Upper lobe of right lung (tissue), 1 donor: ENCODE measurements around the gene DDX41. TPM values are rescaled to one million over a fixed set of nuclear protein-coding genes. Genes with fewer than 3 reads are reported as not detected.

Experiments used
- ATAC-seq: fragments of 200-7000 bp; cut with Tn5 transposase; one replicate; pipeline ENCODE4 v1.9.1; 2020; ENCODE audit warnings: mild to moderate bottlenecking, moderate library complexity
- DNase-seq: peaks from one replicate; pipeline ENCODE4 v3.0.0-alpha.2; 2020
- H3K27ac ChIP-seq: fragments of 200-600 bp; one replicate; pipeline ENCODE4 v1.8.0; 2022
- H3K27me3 ChIP-seq: fragments of 200-600 bp; one replicate; pipeline ENCODE4 v1.8.0; 2022; ENCODE audit warnings: mild to moderate bottlenecking
- H3K36me3 ChIP-seq: fragments of 200-600 bp; one replicate; pipeline ENCODE4 v1.8.0; 2022
- H3K4me1 ChIP-seq: fragments of 200-600 bp; one replicate; pipeline ENCODE4 v1.8.0; 2022
- H3K4me3 ChIP-seq: fragments of 200-600 bp; one replicate; pipeline ENCODE4 v1.8.0; 2022; ENCODE audit warnings: mild to moderate bottlenecking
- H3K9me3 ChIP-seq: fragments of 200-600 bp; one replicate; pipeline ENCODE4 v1.8.0; 2022
- intact Hi-C: fragments of 100-400 bp; cut with DNase I; formaldehyde crosslinking; loops from one replicate; pipeline ENCODE4 v1.11.0; 2022
- total RNA-seq: library from RNA; stranded (reverse); fragmentation: NEBNext Ultra II Directional; extraction: Animal tissue kit (Norgen Biotek cat#: 25700); gene quantifications from one replicate; pipeline ENCODE4 v1.2.1, GENCODE V29; 2021
- TF ChIP-seq, protein P1 (sequence below): fragments of 200-600 bp; IDR thresholded peaks from one replicate; pipeline ENCODE4 v1.8.0; 2022; ENCODE audit warnings: antibody characterized with exemption
- donor health status: DM: no; HTN: yes; CAD: no; lungs with severe emphysema.

Gene DDX41
- total RNA-seq, 1 donor from 2014 or later: 61.6 TPM

GRCh38 chr5:177502886-177503285, 13.9 kb downstream of the DDX41 start:
- H3K36me3 ChIP-seq: no peaks in the 10 kb centered on the region
- TF ChIP-seq, protein P1, sequence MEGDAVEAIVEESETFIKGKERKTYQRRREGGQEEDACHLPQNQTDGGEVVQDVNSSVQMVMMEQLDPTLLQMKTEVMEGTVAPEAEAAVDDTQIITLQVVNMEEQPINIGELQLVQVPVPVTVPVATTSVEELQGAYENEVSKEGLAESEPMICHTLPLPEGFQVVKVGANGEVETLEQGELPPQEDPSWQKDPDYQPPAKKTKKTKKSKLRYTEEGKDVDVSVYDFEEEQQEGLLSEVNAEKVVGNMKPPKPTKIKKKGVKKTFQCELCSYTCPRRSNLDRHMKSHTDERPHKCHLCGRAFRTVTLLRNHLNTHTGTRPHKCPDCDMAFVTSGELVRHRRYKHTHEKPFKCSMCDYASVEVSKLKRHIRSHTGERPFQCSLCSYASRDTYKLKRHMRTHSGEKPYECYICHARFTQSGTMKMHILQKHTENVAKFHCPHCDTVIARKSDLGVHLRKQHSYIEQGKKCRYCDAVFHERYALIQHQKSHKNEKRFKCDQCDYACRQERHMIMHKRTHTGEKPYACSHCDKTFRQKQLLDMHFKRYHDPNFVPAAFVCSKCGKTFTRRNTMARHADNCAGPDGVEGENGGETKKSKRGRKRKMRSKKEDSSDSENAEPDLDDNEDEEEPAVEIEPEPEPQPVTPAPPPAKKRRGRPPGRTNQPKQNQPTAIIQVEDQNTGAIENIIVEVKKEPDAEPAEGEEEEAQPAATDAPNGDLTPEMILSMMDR: no peak
- no peak overlapping the region for H3K4me3 ChIP-seq
- ATAC-seq (no peak), DNase-seq (no peak)
- H3K9me3 ChIP-seq: no peaks in the 10 kb centered on the region
- intact Hi-C loops: loop anchor here (5.0 kb wide), 1 partner anchor 111 kb away; no protein-coding TSS in a partner anchor
- no peak overlapping the region for H3K27ac ChIP-seq
- peaks cover 13% of the 10 kb centered on the region for H3K4me1 ChIP-seq
- no peaks in the 10 kb centered on the region for H3K27me3 ChIP-seq

- Histone ChIP-seq H3K36me3 (no peaks in the 10 kb centered on the region), H3K4me1 (peaks cover 14% of the 10 kb centered on the region), H3K27ac (no peak overlapping the region), H3K4me3 (no peak overlapping the region), H3K27me3 (no peaks in the 10 kb centered on the region), H3K9me3 (no peaks in the 10 kb centered on the region)
- TF ChIP-seq, protein P1: no peak
- intact Hi-C loops: loop anchor here (5.0 kb wide), 1 partner anchor 110 kb away; no protein-coding TSS in a partner anchor
- no peak for ATAC-seq
- DNase-seq: no peak
Measured at GRCh38 chr5:177501874-177502678, 14.7 kb downstream of the DDX41 start.

GRCh38 chr5:177500685-177501522, 15.9 kb downstream of the DDX41 start:
- TF ChIP-seq, protein P1: peak; percentile 98
- no peaks in the 10 kb centered on the region for H3K9me3 ChIP-seq
- intact Hi-C loops: loop anchor here (5.0 kb wide), 1 partner anchor 109 kb away; no protein-coding TSS in a partner anchor
- H3K27me3 ChIP-seq: no peaks in the 10 kb centered on the region
- H3K27ac ChIP-seq: no peak overlapping the region
- ATAC-seq: peak; percentile 57
- peak; percentile 95 for DNase-seq
- H3K36me3 ChIP-seq: no peaks in the 10 kb centered on the region
- H3K4me1 ChIP-seq: peaks cover 22% of the 10 kb centered on the region
- H3K4me3 ChIP-seq: no peak overlapping the region

DNA sequence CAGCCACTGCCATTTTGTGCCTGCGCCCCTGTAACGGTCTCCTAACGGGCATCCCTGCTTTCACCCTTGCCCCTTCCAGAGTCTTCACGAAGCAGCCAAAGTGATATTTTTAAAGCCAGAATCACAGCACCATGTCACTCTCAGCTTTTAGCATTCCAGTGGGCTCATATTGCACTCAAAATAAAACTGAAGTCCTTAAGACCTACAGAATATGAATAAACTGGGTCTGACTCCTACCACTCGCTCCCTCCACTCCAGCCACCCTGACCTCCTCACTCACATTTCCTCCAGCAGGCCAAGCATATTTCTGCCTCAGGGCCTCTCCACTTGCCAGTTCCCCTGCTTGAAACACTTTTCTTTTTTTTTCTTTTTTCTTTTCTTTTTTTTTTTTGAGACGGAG, 16.9 kb downstream of the DDX41 start:
- Histone ChIP-seq H3K27me3 (no peaks in the 10 kb centered on the region), H3K4me3 (no peak overlapping the region), H3K36me3 (no peaks in the 10 kb centered on the region), H3K4me1 (peaks cover 33% of the 10 kb centered on the region), H3K9me3 (no peaks in the 10 kb centered on the region), H3K27ac (no peak overlapping the region)
- ATAC-seq (no peak), DNase-seq (no peak)
- intact Hi-C loops: loop anchor here (5.0 kb wide), 1 partner anchor 108 kb away; no protein-coding TSS in a partner anchor
- TF ChIP-seq, protein P1: no peak

DNA sequence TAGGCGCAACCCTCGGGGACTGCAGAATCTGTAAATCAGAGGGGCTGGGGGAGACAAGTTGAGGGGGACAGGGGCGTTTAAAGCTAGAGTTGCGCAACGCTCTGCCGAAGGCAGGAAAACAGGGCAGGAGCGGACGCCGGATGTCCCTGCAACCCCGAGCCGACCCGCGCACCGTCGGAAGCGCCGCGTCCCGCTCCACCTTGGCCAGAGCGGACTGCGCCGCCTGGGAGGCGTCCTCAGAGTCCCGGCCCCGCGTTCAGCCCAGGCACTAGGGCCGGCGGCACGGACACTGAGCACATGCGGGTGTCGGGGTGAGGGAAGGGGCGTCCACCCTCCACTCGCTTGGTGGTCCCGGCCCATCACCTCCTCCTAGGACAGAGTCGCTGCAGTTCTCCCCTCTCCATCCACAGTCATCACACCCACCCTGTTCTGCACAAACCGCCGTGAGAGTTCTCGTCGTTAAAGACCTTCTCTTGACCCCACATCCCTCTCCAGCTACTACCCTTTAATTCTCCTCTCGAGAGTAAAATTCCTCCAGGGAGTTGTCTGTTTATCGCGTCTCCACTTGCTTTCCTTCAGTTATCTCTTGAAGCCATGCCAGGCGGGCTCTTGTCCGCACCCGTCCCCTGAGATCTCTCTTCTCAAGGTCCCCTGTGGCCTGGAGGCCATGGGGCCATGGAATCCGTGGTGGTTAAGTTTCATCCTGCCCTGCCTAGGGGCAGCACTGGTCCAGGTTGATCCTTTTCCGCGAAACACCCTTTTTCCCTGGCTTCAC, 18.6 kb downstream of the DDX41 start:
- Histone ChIP-seq H3K27ac (peak overlapping the region; percentile 81), H3K4me3 (peak overlapping the region; percentile 75), H3K4me1 (peaks cover 49% of the 10 kb centered on the region), H3K9me3 (no peaks in the 10 kb centered on the region), H3K27me3 (no peaks in the 10 kb centered on the region), H3K36me3 (no peaks in the 10 kb centered on the region)
- intact Hi-C loops: no loop called here
- DNase-seq: peak; percentile 78
- TF ChIP-seq, protein P1: peak; percentile 0
- ATAC-seq: peak; percentile 1
